ENCODE results near the gene GRIN2B. TPM values are rescaled to one million over a fixed set of nuclear protein-coding genes. Genes with fewer than 3 reads are reported as not detected.

The GRIN2B gene
- total RNA-seq, 3 donors from 2014 or later: 0.32 to 0.80 (median 0.57) TPM

DNA sequence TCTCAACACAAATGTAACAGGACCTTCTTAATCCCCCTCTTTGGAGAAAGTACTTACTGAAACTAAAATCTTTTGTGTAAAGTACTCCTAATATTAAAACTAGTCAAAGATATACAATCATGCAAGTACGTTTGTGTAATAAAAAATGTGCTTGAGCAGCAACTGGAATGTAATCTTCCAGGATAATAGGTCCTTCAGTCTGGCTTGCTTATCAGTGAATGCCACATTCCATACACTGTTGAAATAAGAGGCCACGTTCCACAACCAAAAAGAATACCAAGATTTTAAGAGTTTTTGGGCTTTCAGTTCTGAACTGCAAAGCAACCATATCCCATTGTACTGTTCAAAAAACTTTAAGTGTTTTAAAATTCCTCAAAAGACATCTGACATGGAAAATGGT, 26.2 kb upstream of the GRIN2B start:
- intact Hi-C loops (cut with DNase I, micrococcal nuclease): no loop called here
- Histone ChIP-seq H3K4me3 (no peak overlapping the region), H3K36me3 (ENCODE audit: low read depth) (no peaks in the 10 kb centered on the region), H3K9me3 (no peaks in the 10 kb centered on the region), H3K4me1 (ENCODE audit: low read depth) (no peaks in the 10 kb centered on the region)
- TF ChIP-seq, protein P1, sequence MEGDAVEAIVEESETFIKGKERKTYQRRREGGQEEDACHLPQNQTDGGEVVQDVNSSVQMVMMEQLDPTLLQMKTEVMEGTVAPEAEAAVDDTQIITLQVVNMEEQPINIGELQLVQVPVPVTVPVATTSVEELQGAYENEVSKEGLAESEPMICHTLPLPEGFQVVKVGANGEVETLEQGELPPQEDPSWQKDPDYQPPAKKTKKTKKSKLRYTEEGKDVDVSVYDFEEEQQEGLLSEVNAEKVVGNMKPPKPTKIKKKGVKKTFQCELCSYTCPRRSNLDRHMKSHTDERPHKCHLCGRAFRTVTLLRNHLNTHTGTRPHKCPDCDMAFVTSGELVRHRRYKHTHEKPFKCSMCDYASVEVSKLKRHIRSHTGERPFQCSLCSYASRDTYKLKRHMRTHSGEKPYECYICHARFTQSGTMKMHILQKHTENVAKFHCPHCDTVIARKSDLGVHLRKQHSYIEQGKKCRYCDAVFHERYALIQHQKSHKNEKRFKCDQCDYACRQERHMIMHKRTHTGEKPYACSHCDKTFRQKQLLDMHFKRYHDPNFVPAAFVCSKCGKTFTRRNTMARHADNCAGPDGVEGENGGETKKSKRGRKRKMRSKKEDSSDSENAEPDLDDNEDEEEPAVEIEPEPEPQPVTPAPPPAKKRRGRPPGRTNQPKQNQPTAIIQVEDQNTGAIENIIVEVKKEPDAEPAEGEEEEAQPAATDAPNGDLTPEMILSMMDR (IDR thresholded peaks at IDR 0.05): no peak
- no peak for ATAC-seq
- DNase-seq: no peak

DNA sequence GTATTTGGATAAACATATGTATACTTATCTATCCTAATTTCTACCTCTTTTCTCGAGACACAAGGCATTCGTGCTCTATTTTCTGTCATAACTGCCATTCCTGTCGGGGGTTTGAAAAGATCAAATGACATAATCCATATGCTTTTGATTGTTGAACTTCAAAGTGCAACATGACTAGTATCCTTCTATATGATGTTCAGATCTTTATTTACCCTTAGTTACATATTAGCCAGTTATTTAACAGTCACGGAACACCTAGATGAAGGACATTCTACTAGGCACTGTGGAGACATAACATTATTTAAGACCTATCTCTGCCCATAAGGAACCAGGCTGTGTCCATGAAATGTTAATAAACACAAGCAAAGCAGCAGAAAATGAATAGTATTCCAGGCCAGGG, 11.2 kb upstream of the GRIN2B start:
- intact Hi-C loops (cut with DNase I, micrococcal nuclease): no loop called here
- no peaks in the 10 kb centered on the region for H3K36me3 ChIP-seq (ENCODE audit: low read depth)
- ATAC-seq: peak; percentile 94
- TF ChIP-seq, protein P1 (IDR thresholded peaks at IDR 0.05): no peak
- H3K9me3 ChIP-seq: no peaks in the 10 kb centered on the region
- H3K4me1 ChIP-seq (ENCODE audit: low read depth): no peaks in the 10 kb centered on the region
- DNase-seq: peak in 1 of 3 donors; percentile 16
- no peak overlapping the region for H3K4me3 ChIP-seq

DNA sequence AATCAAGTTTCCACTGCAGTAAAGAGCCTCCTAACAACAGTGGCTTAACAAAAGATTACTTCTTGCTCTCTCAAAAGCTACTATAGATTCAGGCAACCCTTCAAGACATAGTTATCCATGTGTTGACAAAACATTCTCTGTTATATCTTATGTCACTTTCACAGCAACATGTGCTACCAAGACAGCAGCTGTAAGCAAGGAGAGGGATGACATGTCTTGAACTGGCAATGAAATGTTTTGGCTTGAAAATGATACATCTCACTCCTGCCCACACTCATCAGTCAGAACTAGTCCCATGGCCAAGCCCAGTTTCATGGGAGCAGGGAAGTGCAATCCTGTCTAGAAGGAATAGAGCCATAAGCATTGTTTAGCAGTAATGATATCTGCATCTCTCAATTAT, 10.7 kb upstream of the GRIN2B start:
- H3K36me3 ChIP-seq (ENCODE audit: low read depth): no peaks in the 10 kb centered on the region
- intact Hi-C loops (cut with DNase I, micrococcal nuclease): no loop called here
- H3K9me3 ChIP-seq: no peaks in the 10 kb centered on the region
- no peak overlapping the region for H3K4me3 ChIP-seq
- no peak for DNase-seq
- no peaks in the 10 kb centered on the region for H3K4me1 ChIP-seq (ENCODE audit: low read depth)
- ATAC-seq: peak; percentile 29
- TF ChIP-seq, protein P1 (IDR thresholded peaks at IDR 0.05): no peak

DNA sequence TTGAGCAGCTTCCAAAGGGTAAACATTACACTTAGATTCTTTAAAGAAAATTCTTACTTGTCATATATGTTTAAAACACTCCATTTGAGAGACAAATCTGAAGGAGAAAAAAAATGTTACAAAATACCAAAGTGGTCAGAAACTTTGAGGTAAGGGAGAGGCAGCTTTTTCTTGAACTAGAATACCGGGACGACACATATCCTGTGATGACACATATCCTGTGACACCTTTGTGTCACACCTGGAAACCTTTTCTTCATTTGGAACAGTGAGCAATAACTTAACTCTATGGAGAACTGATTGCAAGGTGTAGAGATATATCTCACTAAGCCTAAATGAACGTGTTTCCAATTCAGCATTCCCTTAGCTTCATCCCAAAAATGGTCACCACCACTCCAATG, 4.6 kb upstream of the GRIN2B start:
- Histone ChIP-seq H3K4me3 (no peak overlapping the region), H3K4me1 (ENCODE audit: low read depth) (no peaks in the 10 kb centered on the region), H3K9me3 (no peaks in the 10 kb centered on the region), H3K36me3 (ENCODE audit: low read depth) (no peaks in the 10 kb centered on the region)
- intact Hi-C loops (cut with DNase I, micrococcal nuclease): no loop called here
- TF ChIP-seq, protein P1 (IDR thresholded peaks at IDR 0.05): no peak
- ATAC-seq: peak; percentile 36
- DNase-seq: no peak

DNA sequence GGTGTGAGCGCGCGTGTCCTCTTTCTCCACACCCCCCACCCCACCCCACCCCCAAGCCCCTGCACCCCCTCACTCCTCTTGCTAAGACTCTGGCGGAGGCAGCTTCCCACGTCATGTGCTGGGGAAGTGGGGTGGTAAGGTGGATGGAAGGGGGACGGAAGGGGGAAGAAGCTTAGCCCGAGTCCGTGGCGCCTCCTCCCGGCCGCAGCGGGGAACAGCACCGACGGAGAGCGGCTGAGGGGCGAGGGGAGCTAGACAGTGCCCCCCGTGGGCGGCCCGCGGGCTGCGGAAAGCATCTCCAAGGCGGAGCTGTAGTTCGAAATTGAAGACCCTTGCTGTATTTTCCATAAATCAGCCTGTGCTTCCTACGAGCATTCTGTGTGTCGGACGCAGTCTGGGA, 588 bp upstream of the GRIN2B start:
- intact Hi-C loops (cut with DNase I, micrococcal nuclease): no loop called here
- TF ChIP-seq, protein P1 (IDR thresholded peaks at IDR 0.05): peak; percentile 8
- ATAC-seq (peak; percentile 63), DNase-seq (no peak)
- no peaks in the 10 kb centered on the region for H3K9me3 ChIP-seq
- peaks cover 3% of the 10 kb centered on the region for H3K4me1 ChIP-seq (ENCODE audit: low read depth)
- H3K36me3 ChIP-seq (ENCODE audit: low read depth): no peaks in the 10 kb centered on the region
- no peak overlapping the region for H3K4me3 ChIP-seq

Data from mucosa of descending colon (tissue), 3 donors.